Choroid plexus epithelial cell (primary cell): ENCODE measurements around the gene SPRR3.

Experiments
- DNase-seq: peaks from one replicate; pipeline ENCODE4 v3.0.0-alpha.2; 2010; ENCODE audit warnings: low read depth
- H3K4me3 ChIP-seq: 2 replicates; pipeline ENCODE4 v1.5.1; 2011; ENCODE audit warnings: low read depth, mild to moderate bottlenecking, control low read depth, low read length, moderate library complexity
- CTCF ChIP-seq: conservative IDR thresholded peaks from 2 replicates; pipeline ENCODE4 v1.5.1; 2011; ENCODE audit warnings: low read depth, mild to moderate bottlenecking, control low read depth, inconsistent platforms, low read length, moderate library complexity

Gene SPRR3

DNA sequence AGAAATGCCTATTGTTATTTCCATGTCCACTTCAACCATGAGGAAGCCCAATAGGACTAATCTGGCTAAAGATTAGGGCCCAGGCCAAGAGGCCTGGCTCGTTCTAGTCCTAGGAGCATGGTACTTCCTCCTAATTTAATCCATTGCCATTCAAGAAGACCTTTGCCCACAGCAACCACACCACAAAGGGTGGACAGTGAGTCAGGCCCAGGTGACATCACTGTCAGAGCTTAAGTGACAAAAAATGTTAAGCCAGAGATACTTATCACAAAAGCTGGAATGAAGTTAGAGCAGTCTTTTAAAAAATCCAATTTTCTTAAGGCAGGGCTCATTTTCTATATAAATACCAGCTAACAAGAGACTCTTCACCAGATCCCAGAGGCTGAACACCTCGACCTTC, at the start of gene SPRR3:
Gene SPRR3 (plus strand): TSS at position 368 of the 400 bp plus-strand sequence. CDS start 1,272 bp downstream, outside the sequence.
- TF ChIP-seq CTCF: no peak
- no peak for DNase-seq

DNA sequence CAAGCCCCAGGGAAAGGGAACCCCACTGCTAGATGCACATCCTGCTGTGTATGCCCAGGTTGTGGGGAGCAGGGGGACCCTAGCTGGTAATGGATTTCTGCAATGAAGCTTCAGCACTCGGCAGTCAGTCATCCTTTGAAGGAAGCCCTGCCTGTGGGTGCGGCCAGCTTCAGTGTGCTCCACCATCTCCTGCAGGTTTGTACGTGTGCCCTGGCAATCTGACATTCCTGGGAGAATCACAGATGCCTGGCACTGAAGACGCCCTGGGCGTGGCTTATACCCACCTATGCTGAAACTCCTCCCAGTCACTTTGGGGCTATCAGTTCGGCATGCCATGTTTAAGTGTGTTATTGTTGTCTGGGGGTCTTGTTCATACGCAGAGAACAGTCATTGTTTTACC, 47.8 kb upstream of the SPRR3 start:
- no peak overlapping the region for H3K4me3 ChIP-seq
- no peak for DNase-seq
- no peak for TF ChIP-seq CTCF

More for the DNA sequence above, at the start of gene SPRR3:
- no peak within 1 kb of the TSS for H3K4me3 ChIP-seq

GRCh38 chr1:152954436-152954835, 47.1 kb upstream of the SPRR3 start:
- no peak for TF ChIP-seq CTCF
- no peak overlapping the region for H3K4me3 ChIP-seq
- no peak for DNase-seq

DNA sequence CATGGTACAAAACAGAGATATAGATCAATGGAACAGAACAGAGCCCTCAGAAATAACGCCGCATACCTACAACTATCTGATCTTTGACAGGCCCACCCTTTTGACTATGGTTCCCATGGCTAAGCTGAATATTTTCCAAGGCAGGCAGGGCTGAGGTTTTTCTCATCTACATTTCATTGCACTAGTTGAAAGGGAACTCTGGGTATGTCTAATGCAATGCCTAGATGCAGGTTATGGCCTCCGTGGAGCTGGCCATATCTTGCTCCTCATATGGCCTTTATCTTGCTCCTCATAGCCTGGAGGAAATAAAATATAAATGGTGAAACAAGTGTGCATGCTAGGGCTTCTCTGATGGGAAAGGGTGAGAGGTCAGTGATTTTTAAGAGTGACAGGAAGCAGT, 44.0 kb upstream of the SPRR3 start:
- TF ChIP-seq CTCF: no peak
- no peak for DNase-seq

GRCh38 chr1:152959273-152959672, 42.3 kb upstream of the SPRR3 start:
- no peak overlapping the region for H3K4me3 ChIP-seq
- DNase-seq: no peak
- TF ChIP-seq CTCF: no peak

More for the DNA sequence above, 44.0 kb upstream of the SPRR3 start:
- no peak overlapping the region for H3K4me3 ChIP-seq

- H3K4me3 ChIP-seq: no peak overlapping the region
- DNase-seq: no peak
- no peak for TF ChIP-seq CTCF
Observed at GRCh38 chr1:152959801-152960451, 41.6 kb upstream of the SPRR3 start.

GRCh38 chr1:152960452-152961044, 41.0 kb upstream of the SPRR3 start:
- H3K4me3 ChIP-seq: no peak overlapping the region
- DNase-seq: no peak
- TF ChIP-seq CTCF: no peak
